Measurements from ENCODE around the gene NRXN3.

NRXN3 gene

DNA sequence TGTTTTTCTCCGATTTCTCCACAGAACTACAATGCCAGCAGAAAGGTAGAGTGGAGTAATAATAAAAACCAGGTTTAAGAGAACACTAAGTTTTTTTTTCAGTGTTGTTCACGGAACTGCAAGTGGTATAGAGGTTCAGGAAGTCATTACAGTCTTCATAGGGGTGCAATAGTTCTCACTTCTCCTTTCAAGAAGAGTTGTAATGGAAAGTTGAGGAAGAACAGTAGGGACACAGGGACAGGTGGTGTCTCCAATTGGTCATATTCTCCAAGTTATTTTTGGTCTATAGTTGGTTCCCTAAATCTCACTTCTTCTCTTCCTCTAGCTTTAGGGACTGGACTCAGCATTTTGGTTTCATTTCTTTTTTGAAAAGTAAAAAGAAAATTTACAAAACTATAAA is 894.0 kb downstream of the NRXN3 start:
- Histone ChIP-seq H3K9ac (ENCODE audit: low read length) (no peak overlapping the region), H3K4me2 (ENCODE audit: low read length) (no peak overlapping the region), H3K4me1 (ENCODE audit: insufficient read depth, low read length, severe bottlenecking) (no peaks in the 10 kb centered on the region), H4K20me1 (ENCODE audit: insufficient read depth, low read length) (no peaks in the 10 kb centered on the region), H3K79me2 (ENCODE audit: insufficient read depth, low read length) (no peaks in the 10 kb centered on the region), H3K27ac (ENCODE audit: low read depth, low read length, poor library complexity, severe bottlenecking) (no peak overlapping the region), H3K4me3 (ENCODE audit: low read depth, low read length, poor library complexity, severe bottlenecking) (no peak overlapping the region), H3K9me3 (ENCODE audit: low read length) (no peaks in the 10 kb centered on the region), H3K27me3 (ENCODE audit: insufficient read depth, low read length) (no peaks in the 10 kb centered on the region), H3F3A (ENCODE audit: insufficient read depth, low read length) (no peaks in the 10 kb centered on the region), H2AFZ (ENCODE audit: low read length) (no peak overlapping the region), H3K9me2 (ENCODE audit: low read depth, low read length) (no peaks in the 10 kb centered on the region), H3K36me3 (ENCODE audit: insufficient read depth, low read length) (no peaks in the 10 kb centered on the region)
- no peak for TF ChIP-seq EZH2 (IDR thresholded peaks at IDR 0.05; ENCODE audit: borderline replicate concordance, low read length)
- TF ChIP-seq, protein P1, sequence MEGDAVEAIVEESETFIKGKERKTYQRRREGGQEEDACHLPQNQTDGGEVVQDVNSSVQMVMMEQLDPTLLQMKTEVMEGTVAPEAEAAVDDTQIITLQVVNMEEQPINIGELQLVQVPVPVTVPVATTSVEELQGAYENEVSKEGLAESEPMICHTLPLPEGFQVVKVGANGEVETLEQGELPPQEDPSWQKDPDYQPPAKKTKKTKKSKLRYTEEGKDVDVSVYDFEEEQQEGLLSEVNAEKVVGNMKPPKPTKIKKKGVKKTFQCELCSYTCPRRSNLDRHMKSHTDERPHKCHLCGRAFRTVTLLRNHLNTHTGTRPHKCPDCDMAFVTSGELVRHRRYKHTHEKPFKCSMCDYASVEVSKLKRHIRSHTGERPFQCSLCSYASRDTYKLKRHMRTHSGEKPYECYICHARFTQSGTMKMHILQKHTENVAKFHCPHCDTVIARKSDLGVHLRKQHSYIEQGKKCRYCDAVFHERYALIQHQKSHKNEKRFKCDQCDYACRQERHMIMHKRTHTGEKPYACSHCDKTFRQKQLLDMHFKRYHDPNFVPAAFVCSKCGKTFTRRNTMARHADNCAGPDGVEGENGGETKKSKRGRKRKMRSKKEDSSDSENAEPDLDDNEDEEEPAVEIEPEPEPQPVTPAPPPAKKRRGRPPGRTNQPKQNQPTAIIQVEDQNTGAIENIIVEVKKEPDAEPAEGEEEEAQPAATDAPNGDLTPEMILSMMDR (IDR thresholded peaks at IDR 0.05; ENCODE audit: low read length), result no peak

DNA sequence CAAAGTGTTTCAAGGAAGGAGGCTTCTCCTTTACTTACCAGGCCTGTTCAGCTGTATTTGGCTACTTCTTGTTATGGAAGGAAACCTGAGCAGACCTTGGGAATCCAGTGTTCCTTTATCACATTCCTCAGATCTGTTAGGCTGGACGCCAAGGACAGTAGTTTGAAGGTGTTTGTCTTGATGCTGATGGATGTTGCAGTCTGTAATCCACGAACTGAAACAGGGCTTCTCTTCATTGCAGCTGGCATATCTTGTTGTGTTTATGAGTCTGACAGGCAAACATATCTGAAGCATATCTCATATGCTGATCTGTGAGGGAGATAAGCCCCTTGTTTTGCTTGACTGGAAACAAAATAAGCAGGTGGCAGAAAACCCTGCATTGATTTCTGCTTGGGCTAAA is 904.3 kb downstream of the NRXN3 start:
- no peak overlapping the region for H3K9ac ChIP-seq (ENCODE audit: low read length)
- no peaks in the 10 kb centered on the region for H3K4me1 ChIP-seq (ENCODE audit: insufficient read depth, low read length, severe bottlenecking)
- no peaks in the 10 kb centered on the region for H3F3A ChIP-seq (ENCODE audit: insufficient read depth, low read length)
- H3K79me2 ChIP-seq (ENCODE audit: insufficient read depth, low read length), result no peaks in the 10 kb centered on the region
- no peaks in the 10 kb centered on the region for H3K9me3 ChIP-seq (ENCODE audit: low read length)
- H3K9me2 ChIP-seq (ENCODE audit: low read depth, low read length), result no peaks in the 10 kb centered on the region
- no peak overlapping the region for H3K4me2 ChIP-seq (ENCODE audit: low read length)
- H2AFZ ChIP-seq (ENCODE audit: low read length), result no peak overlapping the region
- H4K20me1 ChIP-seq (ENCODE audit: insufficient read depth, low read length), result no peaks in the 10 kb centered on the region
- no peak overlapping the region for H3K4me3 ChIP-seq (ENCODE audit: low read depth, low read length, poor library complexity, severe bottlenecking)
- H3K27ac ChIP-seq (ENCODE audit: low read depth, low read length, poor library complexity, severe bottlenecking), result no peak overlapping the region
- H3K36me3 ChIP-seq (ENCODE audit: insufficient read depth, low read length), result no peaks in the 10 kb centered on the region
- no peaks in the 10 kb centered on the region for H3K27me3 ChIP-seq (ENCODE audit: insufficient read depth, low read length)
- TF ChIP-seq, protein P1 (IDR thresholded peaks at IDR 0.05; ENCODE audit: low read length), result no peak
- no peak for TF ChIP-seq EZH2 (IDR thresholded peaks at IDR 0.05; ENCODE audit: borderline replicate concordance, low read length)

DNA sequence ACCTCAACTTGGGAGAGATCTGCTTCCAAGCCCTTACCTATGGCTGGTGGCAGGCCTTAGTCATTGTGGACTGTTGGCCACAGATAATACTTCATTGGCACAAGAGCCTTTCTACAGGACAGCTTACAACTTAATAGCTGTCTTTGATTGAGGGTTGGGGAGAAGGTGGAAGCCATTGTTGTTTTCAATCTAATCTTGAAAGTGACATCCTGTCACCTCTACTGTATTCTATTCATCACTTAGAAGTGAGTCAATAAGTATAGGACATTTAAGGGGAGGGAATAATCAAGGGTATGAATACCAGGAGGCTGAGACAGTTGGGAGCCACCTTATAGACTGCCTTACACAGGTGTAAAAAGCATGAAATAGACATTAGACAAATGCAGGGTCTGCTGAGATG is 906.3 kb downstream of the NRXN3 start:
- no peak overlapping the region for H3K27ac ChIP-seq (ENCODE audit: low read depth, low read length, poor library complexity, severe bottlenecking)
- H3K79me2 ChIP-seq (ENCODE audit: insufficient read depth, low read length), result no peaks in the 10 kb centered on the region
- H3K27me3 ChIP-seq (ENCODE audit: insufficient read depth, low read length), result no peaks in the 10 kb centered on the region
- H3K4me3 ChIP-seq (ENCODE audit: low read depth, low read length, poor library complexity, severe bottlenecking), result no peak overlapping the region
- no peaks in the 10 kb centered on the region for H3K4me1 ChIP-seq (ENCODE audit: insufficient read depth, low read length, severe bottlenecking)
- H3K9me2 ChIP-seq (ENCODE audit: low read depth, low read length), result no peaks in the 10 kb centered on the region
- H3K9me3 ChIP-seq (ENCODE audit: low read length), result no peaks in the 10 kb centered on the region
- no peak overlapping the region for H3K9ac ChIP-seq (ENCODE audit: low read length)
- H2AFZ ChIP-seq (ENCODE audit: low read length), result no peak overlapping the region
- no peaks in the 10 kb centered on the region for H4K20me1 ChIP-seq (ENCODE audit: insufficient read depth, low read length)
- TF ChIP-seq, protein P1 (IDR thresholded peaks at IDR 0.05; ENCODE audit: low read length), result no peak
- no peak for TF ChIP-seq EZH2 (IDR thresholded peaks at IDR 0.05; ENCODE audit: borderline replicate concordance, low read length)
- H3K4me2 ChIP-seq (ENCODE audit: low read length), result no peak overlapping the region
- H3F3A ChIP-seq (ENCODE audit: insufficient read depth, low read length), result no peaks in the 10 kb centered on the region
- H3K36me3 ChIP-seq (ENCODE audit: insufficient read depth, low read length), result no peaks in the 10 kb centered on the region

Measured in OCI-LY1 (cell line).